GM21825 (cell line): ENCODE measurements around the gene EXOC5.

Source experiments
- ATAC-seq: cut with Tn5 transposase; IDR thresholded peaks from one replicate; pipeline ENCODE4 v1.9.1; 2021; ENCODE audit warnings: mild to moderate bottlenecking, moderate library complexity; ENCODE audit not compliant: unreplicated experiment

EXOC5 gene, protein sequence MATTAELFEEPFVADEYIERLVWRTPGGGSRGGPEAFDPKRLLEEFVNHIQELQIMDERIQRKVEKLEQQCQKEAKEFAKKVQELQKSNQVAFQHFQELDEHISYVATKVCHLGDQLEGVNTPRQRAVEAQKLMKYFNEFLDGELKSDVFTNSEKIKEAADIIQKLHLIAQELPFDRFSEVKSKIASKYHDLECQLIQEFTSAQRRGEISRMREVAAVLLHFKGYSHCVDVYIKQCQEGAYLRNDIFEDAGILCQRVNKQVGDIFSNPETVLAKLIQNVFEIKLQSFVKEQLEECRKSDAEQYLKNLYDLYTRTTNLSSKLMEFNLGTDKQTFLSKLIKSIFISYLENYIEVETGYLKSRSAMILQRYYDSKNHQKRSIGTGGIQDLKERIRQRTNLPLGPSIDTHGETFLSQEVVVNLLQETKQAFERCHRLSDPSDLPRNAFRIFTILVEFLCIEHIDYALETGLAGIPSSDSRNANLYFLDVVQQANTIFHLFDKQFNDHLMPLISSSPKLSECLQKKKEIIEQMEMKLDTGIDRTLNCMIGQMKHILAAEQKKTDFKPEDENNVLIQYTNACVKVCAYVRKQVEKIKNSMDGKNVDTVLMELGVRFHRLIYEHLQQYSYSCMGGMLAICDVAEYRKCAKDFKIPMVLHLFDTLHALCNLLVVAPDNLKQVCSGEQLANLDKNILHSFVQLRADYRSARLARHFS

DNA sequence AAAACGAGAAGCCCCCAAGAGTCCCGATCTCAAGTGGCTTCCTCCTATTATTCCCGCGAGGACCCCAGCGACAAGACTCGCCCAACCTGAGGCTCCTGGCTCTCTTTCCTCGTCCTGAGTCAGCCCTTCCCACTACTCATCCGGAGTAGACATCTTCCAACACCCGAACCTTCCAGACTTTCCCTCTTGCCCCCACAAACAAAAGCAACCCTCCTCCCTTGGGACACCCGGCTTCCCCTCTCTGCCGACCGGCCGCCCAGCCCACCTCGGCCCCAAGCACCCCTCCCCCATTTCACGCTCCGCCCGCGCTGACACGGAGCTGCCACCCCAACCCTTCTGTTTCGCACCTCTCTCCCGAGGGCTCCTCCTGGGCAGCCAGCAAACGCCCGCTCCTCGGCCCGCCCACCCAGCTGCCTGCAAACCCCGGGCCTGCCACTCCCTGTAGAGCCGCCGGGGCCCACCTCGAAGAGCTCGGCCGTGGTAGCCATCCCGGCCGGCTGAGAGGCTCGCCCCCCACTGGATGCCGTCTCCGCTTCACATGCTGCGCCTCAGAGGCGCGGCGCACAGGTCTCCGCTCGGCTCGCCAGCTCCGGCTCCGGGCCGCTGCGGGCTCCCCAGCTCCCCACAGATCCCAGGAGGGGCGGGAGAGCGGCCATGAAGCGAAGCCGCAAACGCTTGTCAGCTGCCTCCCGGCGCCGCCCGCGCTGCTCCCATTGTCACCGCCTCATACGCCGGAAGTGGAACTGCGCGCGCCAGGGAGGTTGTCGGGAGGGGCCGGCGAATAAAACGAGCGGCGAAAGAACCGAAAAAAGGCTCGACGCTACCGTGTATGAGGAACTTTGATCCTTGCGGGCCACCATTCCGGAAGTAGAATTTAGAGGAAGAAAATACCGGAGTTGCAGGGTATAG is at the start of gene EXOC5, which contains the start of gene AP5M1:
Gene EXOC5, minus strand, starts transcription at position 745 of the 909 bp plus-strand sequence. Its CDS starts 257 bp downstream, at position 488.
Gene AP5M1, plus strand, starts transcription at position 811 of the 909 bp plus-strand sequence. CDS start 344 bp downstream, outside the sequence.
- peak; percentile 84 for ATAC-seq

DNA sequence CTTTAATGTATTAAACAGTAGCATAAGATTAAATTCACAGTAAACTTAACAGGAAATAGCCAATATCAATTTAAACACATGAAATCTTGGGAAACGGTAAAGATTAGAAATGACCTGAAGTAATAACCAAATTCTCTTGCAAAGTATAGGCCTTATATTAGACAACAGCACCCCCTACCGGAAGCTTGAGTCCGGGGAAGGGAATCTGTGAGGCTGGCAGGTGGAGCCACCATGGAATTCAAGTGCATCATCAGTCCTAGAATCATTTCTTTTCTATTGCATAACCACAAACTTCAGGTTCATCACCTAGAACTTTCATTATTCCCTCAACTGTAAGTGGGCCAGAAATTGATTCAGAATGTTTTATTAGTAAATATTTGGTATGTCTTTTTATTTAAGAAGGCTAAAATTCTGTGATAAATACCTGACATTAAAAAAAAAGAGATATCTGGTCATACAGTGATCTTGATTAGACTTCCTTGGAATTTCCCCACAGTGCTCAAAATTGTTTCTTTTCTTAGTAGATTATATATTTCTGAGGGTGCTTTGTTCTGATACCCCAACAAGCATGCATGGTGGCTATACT is 48.6 kb upstream of the EXOC5 start:
- no peak for ATAC-seq

DNA sequence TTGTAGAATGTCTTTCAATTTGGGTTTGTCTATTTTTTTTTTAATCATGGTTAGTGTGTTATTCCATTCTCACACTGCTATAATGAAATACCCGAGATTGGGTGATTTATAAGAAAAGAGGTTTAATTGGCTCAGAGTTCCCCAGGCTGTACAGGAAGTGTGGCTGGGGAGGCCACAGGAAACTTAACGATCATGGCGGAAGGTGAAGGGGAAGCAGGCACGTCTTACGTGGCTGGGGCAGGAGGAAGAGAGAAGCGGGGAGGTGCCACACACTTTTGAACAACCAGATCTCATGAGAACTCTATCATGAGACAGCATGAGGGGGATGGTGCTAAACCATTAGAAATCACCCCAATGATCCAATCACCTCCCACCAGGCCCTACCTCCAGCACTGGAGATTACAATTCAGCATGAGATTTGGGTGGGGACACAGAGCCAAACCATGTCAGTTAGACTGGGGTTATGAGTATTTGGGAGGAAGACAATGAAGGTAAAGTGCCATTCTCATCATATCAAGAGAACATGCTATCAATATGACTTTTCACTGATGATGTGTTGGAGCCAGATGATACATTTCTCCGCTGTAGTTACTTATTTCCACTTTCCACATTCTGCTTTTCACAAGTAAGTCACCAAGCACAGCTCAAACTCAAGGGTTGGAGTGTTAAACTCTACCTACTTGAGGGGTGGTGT is 45.8 kb upstream of the EXOC5 start:
- no peak for ATAC-seq

DNA sequence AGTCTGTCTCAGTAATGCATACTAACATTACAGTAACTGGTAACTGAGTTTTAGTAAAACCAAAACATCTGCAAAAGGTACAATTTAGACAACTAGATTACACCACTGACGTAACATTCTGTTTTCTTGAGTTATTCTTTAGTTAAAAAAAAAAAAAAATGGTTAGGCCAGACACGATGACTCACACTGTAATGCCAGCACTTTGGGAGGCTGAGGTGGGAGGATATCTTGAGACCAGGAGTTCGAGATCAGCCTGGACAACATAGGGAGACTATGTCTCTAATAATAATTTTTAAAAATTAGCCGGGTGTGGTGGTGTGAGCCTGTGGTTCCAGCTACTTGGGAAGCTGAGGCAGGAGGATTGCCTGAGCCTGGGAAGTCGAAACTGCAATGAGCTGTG is 34.2 kb upstream of the EXOC5 start:
- ATAC-seq: no peak

DNA sequence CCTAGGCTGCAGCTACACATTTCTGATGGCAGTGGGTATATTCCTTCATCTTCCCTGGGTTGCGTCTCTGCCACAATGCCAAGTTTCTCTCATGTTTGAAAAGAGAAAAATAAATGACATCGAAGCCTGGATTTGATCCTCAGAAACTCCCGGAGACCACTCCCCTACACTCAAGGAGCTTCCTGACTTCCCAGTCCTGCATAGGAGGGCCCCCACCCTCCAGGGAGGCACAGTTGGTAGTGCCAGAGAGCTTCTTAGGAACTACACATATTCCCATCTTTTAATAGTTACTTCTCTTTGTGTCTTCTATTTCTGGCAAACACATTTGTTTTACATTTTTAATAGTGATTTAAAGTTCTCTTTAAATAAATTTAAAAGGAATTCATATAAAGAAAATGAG is 30.8 kb upstream of the EXOC5 start:
- no peak for ATAC-seq

DNA sequence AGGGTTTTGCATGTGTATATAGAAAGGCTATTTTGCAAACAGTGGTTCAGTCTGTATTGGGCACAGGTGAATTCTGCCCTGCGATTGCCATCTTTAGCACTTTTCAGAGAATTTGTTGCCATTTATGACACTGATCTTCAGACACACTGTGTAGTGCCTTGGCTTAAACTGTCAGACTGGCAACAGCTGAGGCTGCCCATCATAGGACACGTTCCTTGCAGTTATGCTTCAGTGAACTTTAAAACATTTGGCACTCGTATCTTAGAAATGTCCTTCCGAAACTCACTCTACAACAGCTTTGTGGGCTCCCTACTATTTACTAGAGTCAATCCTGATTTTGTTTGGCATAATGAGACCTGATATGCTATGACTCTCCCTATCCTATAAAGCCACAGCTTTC is 29.1 kb upstream of the EXOC5 start:
- no peak for ATAC-seq

DNA sequence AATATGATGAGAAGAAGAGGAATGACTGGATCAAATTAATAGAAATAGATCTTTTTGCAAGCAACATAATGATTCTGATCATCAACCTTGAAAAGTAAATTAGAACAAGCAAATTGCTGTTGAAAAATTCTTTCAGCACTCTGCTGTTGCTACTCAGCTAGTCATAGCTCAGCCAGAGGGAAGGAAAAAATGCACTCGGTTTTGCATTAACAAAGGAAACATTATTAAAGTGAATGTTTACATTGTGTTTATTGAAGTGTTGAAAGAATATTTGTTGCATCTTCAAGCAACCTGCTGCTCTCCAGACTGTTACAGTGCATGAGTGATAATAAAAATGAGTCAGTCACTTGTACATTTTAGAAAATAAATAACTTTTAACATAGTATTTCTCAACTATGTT is 26.5 kb upstream of the EXOC5 start:
- no peak for ATAC-seq

DNA sequence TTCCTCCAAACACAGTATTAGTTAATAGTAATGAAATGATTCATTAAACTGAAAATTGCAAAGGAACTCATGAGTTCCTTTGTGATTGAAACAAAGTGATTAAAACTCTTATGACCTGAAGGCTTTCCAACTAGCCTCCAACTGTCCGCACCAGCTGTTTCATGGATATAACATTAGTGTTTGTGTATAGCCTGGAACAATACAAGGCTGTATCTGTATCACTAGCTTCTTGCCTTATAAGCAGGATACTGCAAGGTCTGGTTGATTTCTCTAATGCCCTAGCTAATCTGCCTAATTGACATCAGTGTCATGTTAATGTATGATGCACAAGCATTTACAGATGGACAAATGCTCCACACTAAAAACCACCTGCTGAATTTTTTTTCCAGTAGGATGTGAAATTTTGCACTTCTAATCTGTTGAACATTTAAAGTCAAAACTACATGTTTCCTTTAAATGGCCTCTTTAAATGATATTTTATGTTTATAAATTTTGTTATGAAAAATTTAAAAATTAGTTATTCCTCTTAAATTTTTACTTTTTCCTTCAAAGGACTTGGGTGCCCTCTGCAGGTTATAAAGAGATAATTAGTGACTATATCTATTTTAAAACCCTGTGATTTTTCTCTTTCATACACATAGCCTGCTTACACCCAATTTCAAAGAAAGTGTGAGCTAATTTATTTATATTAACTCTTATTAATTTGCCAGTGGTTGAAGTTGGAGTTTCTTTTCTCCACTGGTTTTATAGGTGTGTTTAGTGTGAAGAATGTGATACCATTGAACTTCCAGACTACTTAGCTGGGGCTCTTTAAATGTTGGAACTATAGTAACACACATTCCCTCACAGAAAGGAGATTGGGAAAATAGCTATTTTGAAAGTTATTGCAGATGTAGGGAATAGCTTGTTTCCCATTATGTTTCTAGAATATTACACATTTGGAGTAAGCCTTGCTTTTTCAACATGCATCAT is 25.4 kb upstream of the EXOC5 start:
- no peak for ATAC-seq

DNA sequence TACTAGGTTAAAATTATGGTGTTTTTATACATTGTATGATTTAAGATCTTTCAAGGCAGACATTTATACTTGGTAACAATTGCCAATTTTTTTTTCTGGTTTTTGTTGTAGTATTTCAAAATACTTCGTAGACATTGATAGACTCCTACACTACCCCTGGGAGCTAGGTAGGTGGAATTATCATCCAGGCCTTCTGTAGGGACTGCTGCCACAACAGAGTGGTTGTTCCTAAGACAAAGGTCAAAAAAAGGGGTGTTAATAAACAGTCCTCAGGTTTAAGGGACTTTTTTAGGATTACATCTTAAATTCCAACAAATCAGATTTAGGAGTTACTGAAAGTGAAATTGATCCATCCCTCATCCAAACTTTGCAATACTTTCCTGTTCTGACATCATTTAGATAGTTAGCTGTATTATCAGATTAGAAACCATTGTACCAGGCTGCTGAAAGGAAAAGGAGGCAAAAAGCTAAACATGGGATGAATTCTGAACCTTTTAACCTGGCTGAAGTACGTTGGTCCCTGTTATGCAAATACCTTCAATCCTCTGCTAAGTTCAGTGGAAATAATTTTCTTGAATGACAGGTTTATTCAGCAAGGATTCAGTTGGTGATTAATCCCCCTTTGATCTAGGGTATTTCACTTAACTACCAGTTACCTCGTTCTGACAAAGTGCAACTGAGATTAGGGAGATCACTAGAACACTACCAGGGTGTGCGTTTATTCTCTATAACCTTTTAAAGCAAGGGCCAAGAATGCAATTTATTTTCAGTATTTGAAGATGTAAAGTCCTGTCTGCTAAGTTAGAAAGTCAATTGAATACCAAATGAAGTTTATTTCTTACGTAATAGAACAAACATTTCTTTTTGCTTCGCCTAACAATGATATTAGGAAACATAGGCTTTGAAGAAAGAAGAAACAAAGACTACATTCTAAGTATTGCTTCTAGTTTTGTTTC is 23.3 kb upstream of the EXOC5 start:
- ATAC-seq: no peak

DNA sequence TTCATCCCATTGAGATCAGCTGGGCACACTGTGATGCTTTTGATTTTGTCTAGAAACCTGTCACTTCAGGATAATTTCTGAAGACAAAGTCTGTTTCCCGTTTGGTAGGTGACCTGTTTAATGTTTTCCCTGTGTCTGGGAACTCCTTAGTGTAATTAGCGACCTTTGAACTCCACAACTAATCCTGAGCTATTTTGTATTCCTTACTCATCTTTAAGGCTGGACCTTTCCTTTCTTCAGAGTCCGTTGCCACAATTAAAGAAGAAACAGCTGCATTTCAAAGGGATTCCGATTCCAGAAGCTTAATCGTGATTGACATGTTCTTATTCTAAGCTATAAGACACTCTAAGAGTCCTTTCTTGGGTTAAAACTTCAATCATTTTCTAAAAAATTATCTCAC is 22.0 kb upstream of the EXOC5 start:
- ATAC-seq: no peak

DNA sequence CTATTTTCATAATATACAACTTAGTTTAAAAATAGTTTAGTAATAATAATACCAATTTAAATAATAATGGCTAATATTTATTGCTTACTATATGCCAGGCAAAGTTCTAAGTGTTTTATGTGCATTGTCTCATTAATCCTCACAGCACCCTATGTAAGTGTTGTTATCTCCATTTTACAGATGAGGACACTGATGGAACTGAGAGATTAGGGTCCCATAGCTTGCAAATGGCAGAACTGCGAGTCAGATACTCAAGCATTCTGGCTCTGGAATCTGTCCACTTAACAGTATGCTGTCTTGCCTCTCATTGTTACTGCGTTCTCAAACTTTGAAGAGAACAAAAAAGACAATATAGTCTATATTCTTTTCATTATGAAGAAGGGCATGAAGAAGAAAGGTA is 19.0 kb upstream of the EXOC5 start:
- no peak for ATAC-seq

DNA sequence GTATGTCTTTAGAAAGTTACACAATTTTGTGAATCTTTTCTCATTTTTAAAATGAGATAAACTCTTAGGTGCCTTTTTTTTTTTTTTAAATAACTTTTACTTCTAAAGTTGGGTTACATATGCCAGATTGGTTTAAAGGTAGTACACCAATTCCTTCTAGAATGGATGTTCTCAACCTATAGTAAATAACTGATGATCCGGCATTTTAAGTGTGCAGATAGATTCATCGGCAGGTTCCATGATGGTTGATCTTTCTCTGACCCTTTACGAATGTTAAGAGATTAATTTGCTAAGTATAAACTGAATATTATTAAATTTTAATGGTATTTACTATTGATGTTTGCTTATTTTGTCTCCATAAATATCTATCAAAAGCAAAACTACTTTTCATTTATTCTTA is 8.4 kb upstream of the EXOC5 start:
- no peak for ATAC-seq

DNA sequence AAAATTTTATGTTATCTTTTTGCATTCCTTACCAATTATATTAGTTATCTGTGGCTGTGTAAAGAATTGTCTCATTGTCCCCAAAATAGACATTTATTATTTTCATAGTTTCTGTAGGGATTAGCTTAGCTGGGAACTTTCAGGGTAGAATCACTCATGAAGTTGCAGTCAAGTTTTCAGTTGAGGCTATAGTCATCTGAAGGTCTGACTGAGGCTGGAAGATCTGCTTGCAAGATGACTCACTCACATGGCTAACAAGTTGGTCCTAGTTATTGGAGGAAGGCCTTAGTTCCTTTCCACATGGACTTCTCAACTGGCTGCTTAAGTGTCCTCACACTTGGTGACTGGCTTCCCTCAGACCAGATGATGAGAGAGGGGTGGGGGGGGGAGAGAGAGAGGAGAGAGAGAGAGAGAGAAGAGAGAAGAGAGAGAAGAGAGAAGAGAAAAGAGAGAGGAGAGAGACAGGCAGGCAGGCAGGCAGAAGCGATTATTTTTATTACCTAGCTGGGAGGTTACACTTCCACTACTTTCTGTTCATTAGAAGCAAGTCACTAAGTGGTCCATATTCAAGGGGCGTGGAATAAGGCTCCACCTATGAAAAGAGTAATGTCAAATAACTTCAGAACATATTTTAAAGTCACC is 6.4 kb upstream of the EXOC5 start:
- no peak for ATAC-seq

DNA sequence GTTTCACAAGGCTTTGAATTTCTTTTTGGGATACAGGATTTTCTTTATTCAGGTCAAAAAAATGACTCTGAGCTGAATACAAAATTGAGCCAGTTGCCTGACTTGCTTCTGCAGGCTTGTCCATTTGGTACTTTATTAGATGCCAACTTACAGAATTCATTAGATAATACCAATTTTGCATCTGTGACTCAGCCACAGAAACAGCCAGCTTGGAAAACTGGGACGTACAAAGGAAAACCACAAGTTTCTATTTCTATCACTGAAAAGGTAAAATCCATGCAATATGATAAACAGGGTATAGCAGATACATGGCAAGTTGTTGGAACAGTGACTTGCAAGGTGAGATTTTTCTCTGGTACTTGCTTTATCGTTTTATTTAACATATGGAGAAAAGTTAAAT is 5.8 kb upstream of the EXOC5 start:
- no peak for ATAC-seq

DNA sequence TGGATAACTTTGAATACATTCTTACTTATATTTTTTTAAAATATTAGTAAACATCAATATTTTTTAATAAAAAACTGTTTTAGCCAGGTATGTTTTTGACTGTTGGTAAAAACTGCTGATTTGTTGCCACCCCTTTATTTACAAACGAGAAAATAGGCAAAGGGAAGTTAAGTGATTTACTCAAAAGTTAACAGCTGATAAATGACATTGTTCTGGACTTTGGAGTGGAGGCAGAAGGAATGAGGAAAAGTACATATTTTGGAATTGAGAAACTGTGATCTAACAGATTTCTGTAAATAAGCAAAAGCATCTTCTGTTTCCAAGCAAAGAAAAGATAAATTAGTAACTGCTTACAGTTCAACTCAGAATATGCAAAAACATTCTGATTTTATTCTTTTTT is 4.5 kb upstream of the EXOC5 start:
- no peak for ATAC-seq

DNA sequence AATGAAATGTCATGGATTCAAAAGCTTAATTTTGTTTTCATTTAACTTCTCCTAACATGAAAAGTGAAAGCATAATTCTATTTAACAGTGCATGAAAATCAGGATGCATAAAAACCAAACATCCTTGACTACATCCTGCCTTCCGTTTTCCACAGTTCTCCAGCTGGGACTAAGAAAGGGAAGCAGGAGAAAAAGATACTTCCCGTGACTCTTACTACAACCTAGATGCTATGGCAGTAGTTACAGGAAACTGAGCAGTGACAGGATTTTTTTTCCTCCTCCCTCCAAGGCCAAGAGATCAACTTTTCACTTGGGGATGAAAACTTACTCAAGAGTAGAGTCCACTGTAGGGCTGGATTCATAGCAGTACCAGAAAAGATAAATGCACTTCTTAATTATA is 2.6 kb downstream of the EXOC5 start:
- no peak for ATAC-seq

DNA sequence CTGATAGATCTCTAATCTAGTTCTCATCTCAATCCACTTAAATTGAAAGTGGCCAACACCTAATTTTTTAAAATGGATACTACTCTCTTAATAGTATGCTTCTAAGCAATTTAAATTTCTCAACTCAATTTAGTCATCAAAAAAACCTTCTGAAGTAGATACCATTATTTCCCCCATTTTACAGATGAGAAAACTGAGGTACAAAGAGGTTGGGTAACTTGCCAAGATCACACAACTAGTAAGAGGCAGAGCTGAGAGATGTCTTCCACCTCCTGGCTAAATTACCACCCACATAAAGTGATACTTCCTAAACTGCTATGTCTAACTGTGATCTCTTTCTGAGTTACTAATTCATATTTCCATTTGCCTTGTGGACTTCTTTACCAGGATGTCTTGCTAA is 6.6 kb downstream of the EXOC5 start:
- ATAC-seq: no peak

DNA sequence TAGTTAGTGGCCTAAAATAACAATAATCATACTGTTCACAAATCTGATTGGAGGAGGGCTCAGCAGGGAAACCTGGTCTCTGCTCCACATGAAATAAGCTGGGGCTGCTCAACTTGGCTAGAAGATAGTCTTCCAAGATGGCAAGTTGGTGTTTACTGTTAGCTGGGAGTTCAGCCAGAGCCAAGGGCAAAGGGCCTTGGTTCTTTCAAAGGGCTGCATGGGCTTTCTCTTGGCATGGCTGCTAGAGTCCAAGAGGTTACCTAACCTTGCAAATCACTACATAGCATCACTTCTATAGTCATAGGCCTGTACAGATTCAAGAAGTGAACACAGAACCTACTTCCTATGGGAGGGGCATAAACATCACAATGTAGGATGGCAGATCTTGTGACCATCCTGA is 7.1 kb downstream of the EXOC5 start:
- ATAC-seq: no peak
